SK-N-SH (cell line): ENCODE results near the gene LAGE3.

Experiments used
- CHD2 ChIP-seq: fragments of 150-350 bp; IDR thresholded peaks from 2 replicates; pipeline ENCODE4 v1.6.1; 2018; ENCODE audit warnings: low read length; ENCODE audit not compliant: partially characterized antibody
- EP300 ChIP-seq, 2 experiments: IDR thresholded peaks; 2 replicates each; pipeline versions ENCODE4 v1.4.0 to v1.6.1; 2012; ENCODE audit warnings: borderline replicate concordance in 1 of 2, low read depth in 1 of 2, low read length in 1 of 2
- EZH2phosphoT487 ChIP-seq: fragments of 200-600 bp; sonication (generic); IDR thresholded peaks from 2 replicates; pipeline ENCODE4 v1.6.1; 2017; ENCODE audit warnings: low read depth, mixed run types, mild to moderate bottlenecking, antibody characterized with exemption, moderate library complexity, borderline replicate concordance
- FOSL2 ChIP-seq: IDR thresholded peaks from 2 replicates; pipeline ENCODE4 v1.4.0; 2012; ENCODE audit warnings: low read depth, mild to moderate bottlenecking, moderate library complexity, borderline replicate concordance
- RAD21 ChIP-seq: IDR thresholded peaks from 2 replicates; pipeline ENCODE4 v1.6.1; 2012; ENCODE audit warnings: mild to moderate bottlenecking, low read length
- RFX5 ChIP-seq: IDR thresholded peaks from 2 replicates; pipeline ENCODE4 v1.6.1; 2012; ENCODE audit warnings: mild to moderate bottlenecking, improper control_type of control experiment, low read length
- SIN3A ChIP-seq: IDR thresholded peaks from 2 replicates; pipeline ENCODE4 v1.6.1; 2012; ENCODE audit warnings: low read depth, mild to moderate bottlenecking, low read length, moderate library complexity, borderline replicate concordance
- TAF1 ChIP-seq: IDR thresholded peaks from 2 replicates; pipeline ENCODE4 v1.6.1; 2012; ENCODE audit warnings: low read depth, mild to moderate bottlenecking, low read length, moderate library complexity, borderline replicate concordance
- TF ChIP-seq, protein P1 (sequence below): IDR thresholded peaks from 2 replicates; pipeline ENCODE4 v1.4.0; 2012; ENCODE audit warnings: low read depth, borderline replicate concordance
- TF ChIP-seq, protein P2 (sequence below): fragments of 200-600 bp; sonication (generic); IDR thresholded peaks from 2 replicates; pipeline ENCODE4 v1.6.1; 2017; ENCODE audit warnings: antibody characterized with exemption, mild to moderate bottlenecking, moderate library complexity
- TF ChIP-seq, protein P3 (sequence below): IDR thresholded peaks from 2 replicates; pipeline ENCODE4 v1.4.0; 2012; ENCODE audit warnings: low read depth
- TF ChIP-seq, protein P4 (sequence below): IDR thresholded peaks from 2 replicates; pipeline ENCODE4; 2012

- TF ChIP-seq TAF1 (no peak), CHD2 (no peak), EP300 (IDR thresholded peaks at IDR 0.05; ENCODE audit: borderline replicate concordance in 1 of 2, low read depth in 1 of 2, low read length in 1 of 2) (no peak), RAD21 (no peak), EZH2phosphoT487 (no peak), RFX5 (no peak), FOSL2 (no peak), SIN3A (no peak)
- TF ChIP-seq, protein P1, sequence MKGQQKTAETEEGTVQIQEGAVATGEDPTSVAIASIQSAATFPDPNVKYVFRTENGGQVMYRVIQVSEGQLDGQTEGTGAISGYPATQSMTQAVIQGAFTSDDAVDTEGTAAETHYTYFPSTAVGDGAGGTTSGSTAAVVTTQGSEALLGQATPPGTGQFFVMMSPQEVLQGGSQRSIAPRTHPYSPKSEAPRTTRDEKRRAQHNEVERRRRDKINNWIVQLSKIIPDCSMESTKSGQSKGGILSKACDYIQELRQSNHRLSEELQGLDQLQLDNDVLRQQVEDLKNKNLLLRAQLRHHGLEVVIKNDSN: no peak
- TF ChIP-seq, protein P2, sequence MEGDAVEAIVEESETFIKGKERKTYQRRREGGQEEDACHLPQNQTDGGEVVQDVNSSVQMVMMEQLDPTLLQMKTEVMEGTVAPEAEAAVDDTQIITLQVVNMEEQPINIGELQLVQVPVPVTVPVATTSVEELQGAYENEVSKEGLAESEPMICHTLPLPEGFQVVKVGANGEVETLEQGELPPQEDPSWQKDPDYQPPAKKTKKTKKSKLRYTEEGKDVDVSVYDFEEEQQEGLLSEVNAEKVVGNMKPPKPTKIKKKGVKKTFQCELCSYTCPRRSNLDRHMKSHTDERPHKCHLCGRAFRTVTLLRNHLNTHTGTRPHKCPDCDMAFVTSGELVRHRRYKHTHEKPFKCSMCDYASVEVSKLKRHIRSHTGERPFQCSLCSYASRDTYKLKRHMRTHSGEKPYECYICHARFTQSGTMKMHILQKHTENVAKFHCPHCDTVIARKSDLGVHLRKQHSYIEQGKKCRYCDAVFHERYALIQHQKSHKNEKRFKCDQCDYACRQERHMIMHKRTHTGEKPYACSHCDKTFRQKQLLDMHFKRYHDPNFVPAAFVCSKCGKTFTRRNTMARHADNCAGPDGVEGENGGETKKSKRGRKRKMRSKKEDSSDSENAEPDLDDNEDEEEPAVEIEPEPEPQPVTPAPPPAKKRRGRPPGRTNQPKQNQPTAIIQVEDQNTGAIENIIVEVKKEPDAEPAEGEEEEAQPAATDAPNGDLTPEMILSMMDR: no peak
- TF ChIP-seq, protein P3, sequence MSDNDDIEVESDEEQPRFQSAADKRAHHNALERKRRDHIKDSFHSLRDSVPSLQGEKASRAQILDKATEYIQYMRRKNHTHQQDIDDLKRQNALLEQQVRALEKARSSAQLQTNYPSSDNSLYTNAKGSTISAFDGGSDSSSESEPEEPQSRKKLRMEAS: no peak
- TF ChIP-seq, protein P4, sequence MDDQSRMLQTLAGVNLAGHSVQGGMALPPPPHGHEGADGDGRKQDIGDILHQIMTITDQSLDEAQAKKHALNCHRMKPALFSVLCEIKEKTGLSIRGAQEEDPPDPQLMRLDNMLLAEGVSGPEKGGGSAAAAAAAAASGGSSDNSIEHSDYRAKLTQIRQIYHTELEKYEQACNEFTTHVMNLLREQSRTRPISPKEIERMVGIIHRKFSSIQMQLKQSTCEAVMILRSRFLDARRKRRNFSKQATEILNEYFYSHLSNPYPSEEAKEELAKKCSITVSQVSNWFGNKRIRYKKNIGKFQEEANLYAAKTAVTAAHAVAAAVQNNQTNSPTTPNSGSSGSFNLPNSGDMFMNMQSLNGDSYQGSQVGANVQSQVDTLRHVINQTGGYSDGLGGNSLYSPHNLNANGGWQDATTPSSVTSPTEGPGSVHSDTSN: no peak
Measured at GRCh38 chrX:154483325-154483724, 4.2 kb upstream of the LAGE3 start.
